ENCODE measurements around the gene HMGB1. TPM values are rescaled to one million over a fixed set of nuclear protein-coding genes. Genes with fewer than 3 reads are reported as not detected.

Gene HMGB1
- total and polyA plus RNA-seq, 2 donors from 2014 or later: 247 to 264 TPM

DNA sequence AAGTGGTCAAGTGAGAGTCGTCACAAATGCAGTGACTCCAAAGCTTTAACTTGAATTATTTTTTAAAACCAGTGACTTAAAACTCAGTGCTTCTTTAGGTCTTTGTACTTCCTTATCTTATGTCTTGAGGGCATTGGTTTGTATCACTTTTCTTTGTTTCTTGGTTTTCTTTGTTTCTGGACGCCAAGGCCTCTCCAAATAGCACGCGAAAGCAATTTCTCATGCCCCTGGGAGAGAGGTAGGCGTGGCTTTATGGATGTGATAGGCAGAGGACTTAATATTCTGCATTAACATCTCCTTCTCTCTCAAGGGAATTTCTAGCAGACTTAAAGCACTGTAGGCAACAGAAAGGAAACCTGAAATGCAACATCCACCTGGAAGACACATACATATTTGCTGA lies 22.8 kb downstream of the HMGB1 start:
- no peak overlapping the region for H3K4me3 ChIP-seq (ENCODE audit: low read length in 3 of 3)
- no peaks in the 10 kb centered on the region for H3K36me3 ChIP-seq (ENCODE audit: control insufficient read depth in 2 of 3, insufficient read depth in 3 of 3, low read length in 3 of 3)
- H3K4me1 ChIP-seq (ENCODE audit: control insufficient read depth in 2 of 3, insufficient read depth in 2 of 3, low read depth in 1 of 3, low read length in 3 of 3): peaks cover 0 to 6% (median 2%) of the 10 kb centered on the region in 3 donors
- no peaks in the 10 kb centered on the region for H3K9me3 ChIP-seq (ENCODE audit: control insufficient read depth in 2 of 3, insufficient read depth in 1 of 3, low read length in 3 of 3)
- FAIRE-seq: no peak
- DNase-seq: no peak
- intact Hi-C loops (cut with DNase I): no loop called here
- no peak overlapping the region for H3K9ac ChIP-seq (ENCODE audit: low read length in 3 of 3)
- no peak overlapping the region for H3K27ac ChIP-seq (ENCODE audit: low read depth in 2 of 2, low read length in 2 of 2)
- H3K27me3 ChIP-seq (ENCODE audit: control insufficient read depth, insufficient read depth, low read length): no peaks in the 10 kb centered on the region
- TF ChIP-seq, protein P1, sequence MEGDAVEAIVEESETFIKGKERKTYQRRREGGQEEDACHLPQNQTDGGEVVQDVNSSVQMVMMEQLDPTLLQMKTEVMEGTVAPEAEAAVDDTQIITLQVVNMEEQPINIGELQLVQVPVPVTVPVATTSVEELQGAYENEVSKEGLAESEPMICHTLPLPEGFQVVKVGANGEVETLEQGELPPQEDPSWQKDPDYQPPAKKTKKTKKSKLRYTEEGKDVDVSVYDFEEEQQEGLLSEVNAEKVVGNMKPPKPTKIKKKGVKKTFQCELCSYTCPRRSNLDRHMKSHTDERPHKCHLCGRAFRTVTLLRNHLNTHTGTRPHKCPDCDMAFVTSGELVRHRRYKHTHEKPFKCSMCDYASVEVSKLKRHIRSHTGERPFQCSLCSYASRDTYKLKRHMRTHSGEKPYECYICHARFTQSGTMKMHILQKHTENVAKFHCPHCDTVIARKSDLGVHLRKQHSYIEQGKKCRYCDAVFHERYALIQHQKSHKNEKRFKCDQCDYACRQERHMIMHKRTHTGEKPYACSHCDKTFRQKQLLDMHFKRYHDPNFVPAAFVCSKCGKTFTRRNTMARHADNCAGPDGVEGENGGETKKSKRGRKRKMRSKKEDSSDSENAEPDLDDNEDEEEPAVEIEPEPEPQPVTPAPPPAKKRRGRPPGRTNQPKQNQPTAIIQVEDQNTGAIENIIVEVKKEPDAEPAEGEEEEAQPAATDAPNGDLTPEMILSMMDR (IDR thresholded peaks at IDR 0.05; ENCODE audit: borderline replicate concordance, extremely low read depth, insufficient read depth): no peak

DNA sequence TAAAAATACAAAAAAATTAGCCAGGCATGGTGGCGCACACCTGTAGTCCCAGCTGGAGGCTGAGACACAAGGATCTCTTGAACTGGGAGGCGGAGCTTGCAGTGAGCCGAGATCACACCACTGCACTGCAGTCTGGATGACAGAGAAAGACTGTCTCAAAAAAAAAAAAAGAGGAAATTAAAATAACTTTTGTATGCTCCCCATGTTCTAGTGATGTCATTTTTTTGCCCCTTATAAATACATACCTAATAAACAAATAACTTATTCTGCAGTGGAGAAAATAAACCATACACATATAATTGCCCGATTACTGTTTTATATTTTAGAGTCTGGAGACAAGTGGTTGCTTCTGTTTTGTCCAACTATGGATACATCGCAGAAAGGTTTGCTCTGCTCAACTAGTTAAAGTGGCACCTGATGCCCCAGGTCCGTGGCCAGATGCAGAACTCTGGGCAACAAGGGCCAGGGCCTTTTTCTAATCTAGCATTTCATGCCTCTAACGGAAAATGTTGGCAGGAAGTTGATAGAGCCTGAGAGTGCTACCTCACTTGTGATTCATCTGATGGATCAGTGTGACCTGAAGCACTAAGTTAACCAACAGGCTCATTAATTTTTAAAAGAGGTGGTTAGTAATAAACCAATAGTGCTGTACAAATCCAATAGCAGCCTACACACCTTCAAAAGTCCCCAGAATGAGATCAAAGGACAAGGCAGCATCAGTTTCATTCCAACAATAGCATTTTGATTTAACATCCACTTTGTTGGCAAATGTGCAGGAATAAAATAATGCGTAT lies 24.6 kb downstream of the HMGB1 start:
- no peak for FAIRE-seq
- Histone ChIP-seq H3K4me3 (ENCODE audit: low read length in 3 of 3) (no peak overlapping the region), H3K4me1 (ENCODE audit: control insufficient read depth in 2 of 3, insufficient read depth in 2 of 3, low read depth in 1 of 3, low read length in 3 of 3) (peaks cover 0 to 6% (median 1%) of the 10 kb centered on the region in 3 donors), H3K27ac (ENCODE audit: low read depth in 2 of 2, low read length in 2 of 2) (no peak overlapping the region), H3K36me3 (ENCODE audit: control insufficient read depth in 2 of 3, insufficient read depth in 3 of 3, low read length in 3 of 3) (no peaks in the 10 kb centered on the region), H3K9ac (ENCODE audit: low read length in 3 of 3) (no peak overlapping the region), H3K9me3 (ENCODE audit: control insufficient read depth in 2 of 3, insufficient read depth in 1 of 3, low read length in 3 of 3) (no peaks in the 10 kb centered on the region), H3K27me3 (ENCODE audit: control insufficient read depth, insufficient read depth, low read length) (no peaks in the 10 kb centered on the region)
- no peak for DNase-seq
- intact Hi-C loops (cut with DNase I): no loop called here
- TF ChIP-seq, protein P1 (IDR thresholded peaks at IDR 0.05; ENCODE audit: borderline replicate concordance, extremely low read depth, insufficient read depth): no peak

DNA sequence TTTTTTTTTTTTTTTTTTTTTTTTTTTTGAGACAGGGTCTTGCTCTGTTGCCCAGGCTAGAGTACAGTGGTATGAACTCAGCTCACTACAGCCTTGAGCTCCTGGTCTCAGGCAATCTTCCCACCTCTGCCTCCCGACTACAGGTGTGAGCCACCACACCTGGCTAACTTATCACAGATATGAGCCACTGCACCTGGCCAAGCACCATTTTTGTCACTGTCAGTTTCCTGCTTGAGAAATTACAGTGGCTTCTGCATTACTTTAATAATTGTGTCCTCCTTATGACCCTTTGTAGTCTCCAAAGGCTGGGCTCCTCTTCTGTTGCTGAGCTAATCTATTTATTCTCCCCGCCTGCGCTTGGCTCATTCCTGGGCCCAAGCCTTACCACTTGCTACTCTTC lies 27.4 kb downstream of the HMGB1 start:
- H3K4me1 ChIP-seq (ENCODE audit: control insufficient read depth in 2 of 3, insufficient read depth in 2 of 3, low read depth in 1 of 3, low read length in 3 of 3): peaks cover 0 to 2% (median 0%) of the 10 kb centered on the region in 3 donors
- no peak overlapping the region for H3K4me3 ChIP-seq (ENCODE audit: low read length in 3 of 3)
- no peak overlapping the region for H3K9ac ChIP-seq (ENCODE audit: low read length in 3 of 3)
- DNase-seq: no peak
- no peaks in the 10 kb centered on the region for H3K9me3 ChIP-seq (ENCODE audit: control insufficient read depth in 2 of 3, insufficient read depth in 1 of 3, low read length in 3 of 3)
- TF ChIP-seq, protein P1 (IDR thresholded peaks at IDR 0.05; ENCODE audit: borderline replicate concordance, extremely low read depth, insufficient read depth): no peak
- H3K27ac ChIP-seq (ENCODE audit: low read depth in 2 of 2, low read length in 2 of 2): no peak overlapping the region
- intact Hi-C loops (cut with DNase I): no loop called here
- no peaks in the 10 kb centered on the region for H3K27me3 ChIP-seq (ENCODE audit: control insufficient read depth, insufficient read depth, low read length)
- no peaks in the 10 kb centered on the region for H3K36me3 ChIP-seq (ENCODE audit: control insufficient read depth in 2 of 3, insufficient read depth in 3 of 3, low read length in 3 of 3)
- FAIRE-seq: no peak

All from kidney (tissue), 14 donors.